ENCODE results near the gene NUDT19. TPM values are rescaled to one million over a fixed set of nuclear protein-coding genes. Genes with fewer than 3 reads are reported as not detected.
"Not testable (repeated sequence)": the region's sequence is repeated elsewhere in the genome, so short reads cannot be mapped to it uniquely, and the experiment has no call there.

NUDT19 gene
- total RNA-seq, 6 experiments from 2014 or later: 4.1 to 11.8 (median 7.2) TPM

DNA sequence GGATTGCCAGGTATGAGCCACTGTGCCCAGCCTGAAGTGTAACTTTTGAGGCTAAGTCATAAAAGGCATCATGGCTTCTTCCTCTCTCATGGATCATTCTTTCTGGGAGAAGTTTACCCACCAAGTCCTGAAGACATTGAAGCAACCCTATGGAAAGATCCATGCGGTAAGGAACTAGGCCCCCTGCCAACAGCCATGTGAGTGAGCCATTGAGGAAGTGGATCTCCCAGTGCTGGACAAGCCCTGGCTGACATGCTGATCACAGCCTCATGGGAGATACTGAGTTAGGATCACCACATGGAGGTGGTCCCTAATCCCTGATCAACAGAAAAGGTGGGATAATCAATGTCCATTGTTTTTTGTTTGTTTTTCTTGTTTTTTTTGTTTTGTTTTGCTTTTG lies 3.3 kb upstream of the NUDT19 start:
- H3K4me3 ChIP-seq: no peak overlapping the region
- TF ChIP-seq POLR2A (IDR thresholded peaks at IDR 0.05): no peak
- TF ChIP-seq, protein P1, sequence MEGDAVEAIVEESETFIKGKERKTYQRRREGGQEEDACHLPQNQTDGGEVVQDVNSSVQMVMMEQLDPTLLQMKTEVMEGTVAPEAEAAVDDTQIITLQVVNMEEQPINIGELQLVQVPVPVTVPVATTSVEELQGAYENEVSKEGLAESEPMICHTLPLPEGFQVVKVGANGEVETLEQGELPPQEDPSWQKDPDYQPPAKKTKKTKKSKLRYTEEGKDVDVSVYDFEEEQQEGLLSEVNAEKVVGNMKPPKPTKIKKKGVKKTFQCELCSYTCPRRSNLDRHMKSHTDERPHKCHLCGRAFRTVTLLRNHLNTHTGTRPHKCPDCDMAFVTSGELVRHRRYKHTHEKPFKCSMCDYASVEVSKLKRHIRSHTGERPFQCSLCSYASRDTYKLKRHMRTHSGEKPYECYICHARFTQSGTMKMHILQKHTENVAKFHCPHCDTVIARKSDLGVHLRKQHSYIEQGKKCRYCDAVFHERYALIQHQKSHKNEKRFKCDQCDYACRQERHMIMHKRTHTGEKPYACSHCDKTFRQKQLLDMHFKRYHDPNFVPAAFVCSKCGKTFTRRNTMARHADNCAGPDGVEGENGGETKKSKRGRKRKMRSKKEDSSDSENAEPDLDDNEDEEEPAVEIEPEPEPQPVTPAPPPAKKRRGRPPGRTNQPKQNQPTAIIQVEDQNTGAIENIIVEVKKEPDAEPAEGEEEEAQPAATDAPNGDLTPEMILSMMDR (IDR thresholded peaks at IDR 0.05): no peak
- ATAC-seq (no peak), DNase-seq (no peak)
- H3K27ac ChIP-seq: no peak overlapping the region
- H3K27me3 ChIP-seq: no peaks in the 10 kb centered on the region
- H3K36me3 ChIP-seq: no peaks in the 10 kb centered on the region
- no peaks in the 10 kb centered on the region for H3K9me3 ChIP-seq
- peaks cover 0 to 18% (median 7%) of the 10 kb centered on the region in 4 donors for H3K4me1 ChIP-seq
- 80% methylated on average over 1 of the region's 1 CpG for WGBS (ENCODE audit: insufficient coverage, low coverage, low lambda C conversion rate, missing lambda C conversion rate)
- intact Hi-C loops (cut with DNase I): no loop called here

DNA sequence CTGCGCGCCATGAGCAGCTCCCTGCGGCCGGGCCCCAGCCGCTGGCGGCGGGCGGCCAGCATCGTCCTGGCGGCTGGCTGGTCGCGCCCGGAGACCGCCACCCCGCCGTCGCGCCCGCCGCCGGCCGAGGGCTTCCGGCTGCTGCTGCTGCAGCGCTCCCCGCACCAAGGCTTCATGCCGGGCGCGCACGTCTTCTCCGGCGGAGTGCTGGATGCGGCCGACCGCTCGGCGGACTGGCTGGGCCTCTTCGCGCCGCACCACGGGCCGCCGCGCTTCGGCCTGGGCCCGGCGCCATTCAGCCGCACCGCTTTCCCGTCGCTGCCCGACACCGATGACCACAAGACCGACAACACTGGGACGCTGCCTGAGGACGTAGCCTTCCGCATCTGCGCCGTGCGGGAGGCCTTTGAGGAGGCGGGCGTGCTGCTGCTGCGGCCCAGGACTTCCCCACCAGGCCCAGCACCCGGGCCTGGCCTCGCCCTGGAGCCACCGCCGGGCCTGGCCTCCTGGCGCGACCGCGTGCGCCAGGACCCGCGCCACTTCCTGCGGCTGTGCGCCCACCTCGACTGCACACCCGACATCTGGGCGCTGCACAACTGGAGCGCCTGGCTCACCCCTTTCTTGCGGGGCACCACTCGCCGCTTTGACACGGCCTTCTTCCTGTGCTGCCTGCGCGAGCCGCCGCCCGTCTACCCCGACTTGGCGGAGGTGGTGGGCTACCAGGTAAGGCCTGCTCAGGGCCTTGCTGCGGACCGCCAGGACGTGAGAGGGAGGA lies 518 bp downstream of the NUDT19 start:
- Histone ChIP-seq H3K9me3 (no peaks in the 10 kb centered on the region), H3K4me1 (peaks cover 0 to 54% (median 17%) of the 10 kb centered on the region in 4 donors), H3K4me3 (peak overlapping the region; percentile 67 to 70 (median 68)), H3K27me3 (no peaks in the 10 kb centered on the region), H3K27ac (peak overlapping the region; percentile 65 to 80 (median 67)), H3K36me3 (no peaks in the 10 kb centered on the region)
- peak; percentile 31 for TF ChIP-seq POLR2A (IDR thresholded peaks at IDR 0.05)
- TF ChIP-seq, protein P1 (IDR thresholded peaks at IDR 0.05): no peak
- ATAC-seq: peak; percentile 57 to 71 (median 67)
- 5% methylated on average over 29 of the region's 93 CpGs for WGBS (ENCODE audit: insufficient coverage, low coverage, low lambda C conversion rate, missing lambda C conversion rate)
- intact Hi-C loops (cut with DNase I): no loop called here
- DNase-seq: peak; percentile 63 to 74 (median 72)

DNA sequence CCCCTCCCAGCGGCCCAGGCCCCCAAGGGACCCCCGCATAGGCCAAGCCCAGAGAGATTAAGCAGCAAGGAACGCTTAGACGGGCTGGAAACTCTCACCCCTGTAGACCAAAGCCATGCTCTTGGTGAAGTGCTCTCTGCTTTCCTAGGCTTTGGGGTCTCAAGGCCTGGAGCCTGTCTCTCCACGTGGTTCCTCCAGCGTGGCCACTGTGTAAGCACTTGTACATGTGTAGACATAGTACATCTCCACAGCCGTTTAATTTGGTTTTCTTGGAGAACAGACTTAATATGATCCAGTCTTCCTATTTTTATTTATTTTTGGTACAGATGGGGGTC lies 1.1 kb downstream of the NUDT19 start:
- DNase-seq (no peak), ATAC-seq (no peak)
- peak overlapping the region; percentile 67 to 70 (median 68) for H3K4me3 ChIP-seq
- TF ChIP-seq, protein P1 (IDR thresholded peaks at IDR 0.05): no peak
- no peak for TF ChIP-seq POLR2A (IDR thresholded peaks at IDR 0.05)
- H3K27me3 ChIP-seq: no peaks in the 10 kb centered on the region
- no peaks in the 10 kb centered on the region for H3K36me3 ChIP-seq
- H3K9me3 ChIP-seq: no peaks in the 10 kb centered on the region
- H3K27ac ChIP-seq: peak overlapping the region in 2 of 3 donors; percentile 65 to 80
- peaks cover 0 to 58% (median 19%) of the 10 kb centered on the region in 4 donors for H3K4me1 ChIP-seq
- WGBS (ENCODE audit: insufficient coverage, low coverage, low lambda C conversion rate, missing lambda C conversion rate): no CpG with 5 or more reads among the region's 7 CpGs
- intact Hi-C loops (cut with DNase I): no loop called here

DNA sequence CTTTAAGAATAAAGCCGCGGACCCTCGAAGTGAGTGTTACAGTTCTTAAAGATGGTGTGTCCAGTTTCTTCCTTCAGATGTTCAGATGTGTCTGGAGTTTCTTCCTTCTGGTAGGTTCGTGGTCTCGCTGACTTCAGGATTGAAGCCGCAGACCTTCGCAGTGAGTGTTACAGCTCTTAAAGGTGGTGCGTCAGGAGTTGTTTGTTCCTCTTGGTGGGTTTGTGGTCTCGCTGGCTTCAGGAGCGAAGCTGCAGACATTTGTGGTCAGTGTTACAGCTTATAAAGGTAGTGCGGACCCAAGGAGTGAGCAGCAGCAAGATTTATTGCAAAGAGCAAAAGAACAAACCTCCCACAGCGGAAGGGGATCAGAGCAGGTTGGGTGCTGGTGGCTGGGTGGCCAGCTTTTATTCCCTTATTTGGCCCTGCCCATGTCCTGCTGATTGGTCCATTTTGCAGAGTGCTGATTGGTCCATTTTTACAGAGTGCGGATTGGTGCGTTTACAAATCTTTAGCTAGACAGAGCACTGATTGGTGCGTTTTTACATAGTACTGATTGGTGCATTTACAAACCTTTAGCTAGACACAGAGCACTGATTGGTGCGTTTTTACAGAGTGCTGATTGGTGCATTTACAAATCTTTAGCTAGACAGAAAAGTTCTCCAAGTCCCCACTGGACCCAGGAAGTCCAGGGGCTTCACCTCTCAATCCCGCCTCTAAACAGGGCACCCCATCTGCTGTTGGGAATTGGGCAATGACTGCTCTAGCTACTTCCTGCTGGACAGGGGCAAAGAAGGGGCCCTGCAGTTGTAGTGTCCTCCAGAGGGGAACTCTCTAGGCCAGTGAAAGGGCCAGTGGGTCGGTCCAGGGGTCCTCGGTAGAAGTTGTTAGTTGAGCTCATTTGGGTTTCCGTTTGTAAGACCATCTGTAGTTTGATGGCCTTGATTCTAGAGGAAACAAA lies 1.8 kb downstream of the NUDT19 start:
- H3K9me3 ChIP-seq; H3K36me3 ChIP-seq; H3K27me3 ChIP-seq; intact Hi-C loops (cut with DNase I); ATAC-seq; DNase-seq: not testable (repeated sequence)
- H3K4me1 ChIP-seq: peaks cover 0 to 58% (median 19%) of the 10 kb centered on the region in 4 donors
- peak overlapping the region in 1 of 3 donors; percentile 18 for H3K27ac ChIP-seq
- 67% methylated on average over 9 of the region's 20 CpGs for WGBS (ENCODE audit: insufficient coverage, low coverage, low lambda C conversion rate, missing lambda C conversion rate)
- peak overlapping the region; percentile 67 to 70 (median 68) for H3K4me3 ChIP-seq

DNA sequence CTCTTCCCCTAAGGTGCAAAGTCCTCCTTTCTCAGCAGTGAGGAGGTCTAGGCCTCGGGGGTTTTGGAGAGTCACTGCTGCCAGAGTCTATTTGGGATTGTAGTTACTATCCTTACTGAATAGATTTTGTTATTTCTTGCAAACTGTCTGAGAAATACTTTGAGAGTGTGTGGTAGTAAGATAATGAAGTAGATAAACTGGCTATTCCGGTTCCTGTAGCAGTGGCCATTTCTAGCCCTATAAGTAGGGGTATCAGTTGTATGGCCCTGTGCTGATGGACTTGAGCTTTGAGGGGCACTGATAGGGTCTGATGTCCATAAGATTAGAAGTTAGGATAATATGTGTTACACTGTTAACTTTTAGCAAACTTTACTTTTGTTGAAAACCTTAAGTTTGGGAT lies 2.7 kb downstream of the NUDT19 start:
- DNase-seq; H3K4me3 ChIP-seq; H3K9me3 ChIP-seq; H3K27me3 ChIP-seq; H3K36me3 ChIP-seq; ATAC-seq; intact Hi-C loops (cut with DNase I): not testable (repeated sequence)
- 37% methylated on average over 2 of the region's 2 CpGs for WGBS (ENCODE audit: insufficient coverage, low coverage, low lambda C conversion rate, missing lambda C conversion rate)
- peak overlapping the region in 1 of 3 donors; percentile 18 for H3K27ac ChIP-seq
- peaks cover 0 to 58% (median 19%) of the 10 kb centered on the region in 4 donors for H3K4me1 ChIP-seq

DNA sequence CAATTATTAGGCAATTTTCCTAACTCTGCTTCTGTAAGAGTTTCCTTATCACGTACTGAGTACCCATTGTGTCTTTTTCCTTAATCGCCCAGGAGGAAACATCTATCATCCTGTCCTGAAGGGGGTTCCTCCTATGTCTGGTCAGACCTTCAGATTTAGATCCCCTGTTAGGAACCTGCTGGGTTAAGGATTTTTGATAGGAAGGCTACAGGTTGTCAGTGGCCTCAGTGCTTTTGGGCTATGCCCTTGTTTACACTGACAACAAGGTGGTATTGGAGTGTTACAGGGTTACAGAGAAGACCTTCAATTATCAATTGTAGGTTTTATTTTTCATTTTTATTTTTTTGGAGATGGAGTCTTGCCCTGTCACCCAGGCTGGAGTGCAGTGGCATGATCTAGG lies 3.2 kb downstream of the NUDT19 start:
- H3K4me1 ChIP-seq: peaks cover 0 to 58% (median 19%) of the 10 kb centered on the region in 4 donors
- DNase-seq; intact Hi-C loops (cut with DNase I); H3K4me3 ChIP-seq; ATAC-seq; H3K27me3 ChIP-seq; H3K36me3 ChIP-seq; H3K27ac ChIP-seq; H3K9me3 ChIP-seq: not testable (repeated sequence)
- WGBS (ENCODE audit: insufficient coverage, low coverage, low lambda C conversion rate, missing lambda C conversion rate): 26% methylated on average over 2 of the region's 2 CpGs

DNA sequence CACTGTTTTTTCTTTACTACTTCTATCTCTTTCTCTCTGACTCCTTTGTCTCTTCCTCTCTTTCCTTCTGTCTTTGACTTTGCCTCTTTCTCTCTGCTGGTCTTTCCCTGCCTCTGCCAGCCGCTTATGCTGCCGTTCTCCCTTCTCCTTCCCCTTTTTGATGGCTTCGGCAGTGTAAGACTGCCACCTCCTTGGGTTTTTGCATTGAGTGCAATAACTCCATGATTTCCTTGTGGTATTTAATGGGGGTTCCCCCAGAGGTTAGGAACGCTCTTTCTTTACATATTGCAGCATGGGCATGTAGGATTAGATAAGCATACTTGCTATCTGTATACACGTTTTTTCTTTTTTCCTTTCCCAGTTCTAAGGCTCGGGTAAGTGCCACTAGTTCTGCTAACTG lies 3.9 kb downstream of the NUDT19 start:
- intact Hi-C loops (cut with DNase I); H3K27ac ChIP-seq; H3K4me3 ChIP-seq; DNase-seq; H3K36me3 ChIP-seq; ATAC-seq; H3K9me3 ChIP-seq; H3K27me3 ChIP-seq: not testable (repeated sequence)
- peaks cover 0 to 58% (median 19%) of the 10 kb centered on the region in 4 donors for H3K4me1 ChIP-seq
- WGBS (ENCODE audit: insufficient coverage, low coverage, low lambda C conversion rate, missing lambda C conversion rate): 78% methylated on average over 6 of the region's 6 CpGs

DNA sequence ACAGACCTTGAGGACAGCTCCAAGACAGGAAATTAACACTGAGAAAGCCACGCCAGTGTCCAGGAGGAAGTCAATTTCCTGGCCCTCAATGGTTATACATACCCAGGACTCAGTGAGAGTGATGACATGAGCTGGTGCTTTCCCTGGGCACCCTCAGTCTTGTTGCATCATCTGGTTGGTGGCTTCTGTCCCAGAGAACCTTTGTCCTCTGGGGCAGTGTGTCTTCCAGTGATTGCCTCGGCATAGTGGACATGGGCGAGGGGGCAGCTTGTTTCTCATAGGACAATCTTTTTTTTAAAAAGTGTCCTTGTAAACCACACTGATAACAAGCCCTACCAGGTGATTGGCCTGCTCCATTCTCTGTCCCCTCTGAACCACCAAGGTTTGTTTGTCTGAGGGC lies 5.2 kb downstream of the NUDT19 start:
- intact Hi-C loops (cut with DNase I); H3K27me3 ChIP-seq; H3K36me3 ChIP-seq; H3K4me3 ChIP-seq; H3K9me3 ChIP-seq: not testable (repeated sequence)
- WGBS (ENCODE audit: insufficient coverage, low coverage, low lambda C conversion rate, missing lambda C conversion rate): 6% methylated on average over 2 of the region's 3 CpGs
- Histone ChIP-seq H3K4me1 (peaks cover 0 to 52% (median 16%) of the 10 kb centered on the region in 4 donors), H3K27ac (peak overlapping the region in 2 of 3 donors; percentile 21 to 27)
- DNase-seq: peak; percentile 54 to 89 (median 74)
- ATAC-seq: peak; percentile 63 to 81 (median 74)
